SU-DHL-6 (cell line): Measurements from ENCODE around the gene DELE1.

Experiments used
- H2AFZ ChIP-seq: fragments of 200-600 bp; sonication (generic); 2 replicates; pipeline ENCODE4 v1.6.1; 2014; ENCODE audit warnings: low read depth, mild to moderate bottlenecking, moderate library complexity, mixed read lengths, antibody characterized with exemption, low read length; ENCODE audit not compliant: severe bottlenecking
- H3F3A ChIP-seq: fragments of 200-600 bp; shearing (Covaris generic); 2 replicates; pipeline ENCODE4 v1.6.0; 2016; ENCODE audit warnings: antibody characterized with exemption, mild to moderate bottlenecking; ENCODE audit not compliant: insufficient read depth
- H3K27ac ChIP-seq: fragments of 200-600 bp; sonication (generic); 2 replicates; pipeline ENCODE4 v1.5.1; 2016; ENCODE audit warnings: low read depth, mild to moderate bottlenecking, low read length, moderate library complexity, mixed read lengths
- H3K27me3 ChIP-seq: fragments of 200-600 bp; sonication (generic), shearing (Covaris generic); 2 replicates; pipeline ENCODE4 v1.6.0; 2014; ENCODE audit warnings: mild to moderate bottlenecking, low read length
- H3K36me3 ChIP-seq: fragments of 200-600 bp; sonication (generic); 2 replicates; pipeline ENCODE4 v1.6.1; 2014; ENCODE audit warnings: mild to moderate bottlenecking, low read length, mixed read lengths
- H3K4me2 ChIP-seq: fragments of 300-600, 200-600 bp; shearing (Covaris generic), sonication (generic); 2 replicates; pipeline ENCODE4 v1.6.0; 2014; ENCODE audit warnings: low read length, low read depth, mild to moderate bottlenecking; ENCODE audit not compliant: poor library complexity, severe bottlenecking
- H3K4me3 ChIP-seq: fragments of 200-600 bp; sonication (generic); 2 replicates; pipeline ENCODE4 v1.5.1; 2014; ENCODE audit warnings: antibody characterized with exemption, low read length, mild to moderate bottlenecking, mixed read lengths; ENCODE audit not compliant: insufficient read depth, poor library complexity, severe bottlenecking
- H3K79me2 ChIP-seq: fragments of 200-600 bp; sonication (generic); 2 replicates; pipeline ENCODE4 v1.6.1; 2014; ENCODE audit warnings: mild to moderate bottlenecking, low read length, moderate library complexity; ENCODE audit not compliant: insufficient read depth
- H3K9ac ChIP-seq: fragments of 200-600 bp; sonication (generic); 2 replicates; pipeline ENCODE4 v1.7.0; 2014; ENCODE audit warnings: mild to moderate bottlenecking, low read length
- H3K9me2 ChIP-seq: fragments of 200-600 bp; sonication (generic); replicated peaks from 2 replicates; pipeline ENCODE4 v1.6.1; 2014; ENCODE audit warnings: low read length; ENCODE audit not compliant: insufficient read depth
- H3K9me3 ChIP-seq: fragments of 200-600 bp; sonication (generic); 2 replicates; pipeline ENCODE4 v1.6.1; 2014; ENCODE audit warnings: low read length, mixed read lengths; ENCODE audit not compliant: insufficient read depth
- H4K20me1 ChIP-seq: fragments of 200-600 bp; sonication (generic); 2 replicates; pipeline ENCODE4 v1.6.1; 2014; ENCODE audit warnings: low read depth, mild to moderate bottlenecking, antibody characterized with exemption, low read length, moderate library complexity, mixed read lengths
- EZH2phosphoT487 ChIP-seq: fragments of 200-600 bp; sonication (generic), shearing (Covaris generic); conservative IDR thresholded peaks from 2 replicates; pipeline ENCODE4 v1.6.1; 2018; ENCODE audit warnings: mild to moderate bottlenecking, antibody characterized with exemption, low read length, moderate library complexity, mixed read lengths
- TF ChIP-seq, protein P1 (sequence below): fragments of 200-600 bp; sonication (generic); IDR thresholded peaks from one replicate; pipeline ENCODE4 v1.5.1; 2017; ENCODE audit warnings: antibody characterized with exemption, mild to moderate bottlenecking, low read length, moderate library complexity; ENCODE audit not compliant: insufficient read depth, poor library complexity, severe bottlenecking

Gene DELE1

DNA sequence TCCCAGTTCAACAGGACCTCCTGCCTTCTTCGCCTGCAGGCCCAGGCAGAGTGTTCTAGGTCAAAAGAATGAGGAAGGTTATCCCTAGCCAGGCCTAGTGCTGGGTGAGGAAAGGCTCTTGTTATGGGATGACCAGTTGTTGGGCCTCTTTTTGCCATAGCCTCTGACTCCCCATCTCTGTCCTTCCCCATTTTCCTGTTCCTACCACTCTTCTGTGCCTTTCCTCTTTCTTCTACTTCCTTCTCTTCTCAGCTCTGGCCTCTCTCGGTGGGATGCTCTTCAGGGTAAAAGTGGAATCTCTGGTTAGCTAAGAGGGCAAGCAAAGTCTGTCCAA lies 44.3 kb upstream of the DELE1 start:
- H3K27me3 ChIP-seq: no peaks in the 10 kb centered on the region
- H3K4me3 ChIP-seq: no peak overlapping the region
- TF ChIP-seq, protein P1, sequence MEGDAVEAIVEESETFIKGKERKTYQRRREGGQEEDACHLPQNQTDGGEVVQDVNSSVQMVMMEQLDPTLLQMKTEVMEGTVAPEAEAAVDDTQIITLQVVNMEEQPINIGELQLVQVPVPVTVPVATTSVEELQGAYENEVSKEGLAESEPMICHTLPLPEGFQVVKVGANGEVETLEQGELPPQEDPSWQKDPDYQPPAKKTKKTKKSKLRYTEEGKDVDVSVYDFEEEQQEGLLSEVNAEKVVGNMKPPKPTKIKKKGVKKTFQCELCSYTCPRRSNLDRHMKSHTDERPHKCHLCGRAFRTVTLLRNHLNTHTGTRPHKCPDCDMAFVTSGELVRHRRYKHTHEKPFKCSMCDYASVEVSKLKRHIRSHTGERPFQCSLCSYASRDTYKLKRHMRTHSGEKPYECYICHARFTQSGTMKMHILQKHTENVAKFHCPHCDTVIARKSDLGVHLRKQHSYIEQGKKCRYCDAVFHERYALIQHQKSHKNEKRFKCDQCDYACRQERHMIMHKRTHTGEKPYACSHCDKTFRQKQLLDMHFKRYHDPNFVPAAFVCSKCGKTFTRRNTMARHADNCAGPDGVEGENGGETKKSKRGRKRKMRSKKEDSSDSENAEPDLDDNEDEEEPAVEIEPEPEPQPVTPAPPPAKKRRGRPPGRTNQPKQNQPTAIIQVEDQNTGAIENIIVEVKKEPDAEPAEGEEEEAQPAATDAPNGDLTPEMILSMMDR: no peak
- TF ChIP-seq EZH2phosphoT487: no peak
- no peaks in the 10 kb centered on the region for H3K9me3 ChIP-seq
- no peak overlapping the region for H3K9ac ChIP-seq
- H2AFZ ChIP-seq: no peak overlapping the region
- H3F3A ChIP-seq: no peaks in the 10 kb centered on the region
- H3K9me2 ChIP-seq: no peaks in the 10 kb centered on the region
- H3K4me2 ChIP-seq: no peak overlapping the region
- no peaks in the 10 kb centered on the region for H3K79me2 ChIP-seq
- no peak overlapping the region for H3K27ac ChIP-seq
- no peaks in the 10 kb centered on the region for H3K36me3 ChIP-seq
- H4K20me1 ChIP-seq: no peaks in the 10 kb centered on the region

DNA sequence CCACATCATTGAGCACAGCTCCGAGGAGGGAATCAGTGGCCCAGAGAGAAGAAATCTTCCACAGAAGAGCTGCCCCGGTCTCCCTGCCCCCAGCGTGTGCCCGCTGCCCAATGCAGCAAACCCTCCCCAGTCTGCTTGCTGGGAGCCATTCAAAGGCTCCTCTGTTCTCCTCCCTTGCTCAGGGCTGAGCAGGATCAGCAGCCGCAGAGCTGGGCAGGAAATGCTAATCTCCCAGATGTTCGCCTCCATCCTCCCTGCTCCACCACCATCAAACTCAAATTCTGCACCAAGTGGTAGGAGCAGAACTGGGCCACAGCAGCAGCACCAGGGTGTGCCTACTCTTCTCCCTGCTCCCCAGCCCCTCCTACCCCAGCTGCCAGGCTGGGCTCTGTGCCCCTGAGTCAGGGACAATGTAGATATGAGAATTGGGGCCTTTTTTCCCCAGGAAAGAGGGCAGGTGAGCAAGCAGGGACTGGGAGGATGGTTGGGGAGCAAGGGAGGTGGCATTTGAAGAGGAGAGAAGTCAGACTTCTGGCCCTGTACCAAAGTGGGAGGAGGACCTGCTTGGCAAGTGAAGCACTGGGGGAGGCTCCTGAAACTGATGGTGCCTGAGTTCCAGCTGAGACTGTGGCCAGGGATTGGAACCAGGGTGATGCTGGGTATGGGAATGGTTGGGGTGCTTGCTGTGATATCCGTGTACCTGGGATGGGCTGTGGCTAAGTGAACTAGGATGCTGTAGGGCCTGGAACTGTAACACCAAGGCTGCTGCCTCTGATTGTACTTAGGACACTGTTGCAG lies 43.5 kb upstream of the DELE1 start:
- H3K9me2 ChIP-seq: no peaks in the 10 kb centered on the region
- H3K79me2 ChIP-seq: no peaks in the 10 kb centered on the region
- H3K9me3 ChIP-seq: no peaks in the 10 kb centered on the region
- no peak overlapping the region for H2AFZ ChIP-seq
- no peak overlapping the region for H3K27ac ChIP-seq
- no peak overlapping the region for H3K4me2 ChIP-seq
- TF ChIP-seq EZH2phosphoT487: no peak
- TF ChIP-seq, protein P1: no peak
- no peaks in the 10 kb centered on the region for H3K36me3 ChIP-seq
- H4K20me1 ChIP-seq: no peaks in the 10 kb centered on the region
- H3F3A ChIP-seq: no peaks in the 10 kb centered on the region
- no peaks in the 10 kb centered on the region for H3K27me3 ChIP-seq
- no peak overlapping the region for H3K4me3 ChIP-seq
- H3K9ac ChIP-seq: no peak overlapping the region

DNA sequence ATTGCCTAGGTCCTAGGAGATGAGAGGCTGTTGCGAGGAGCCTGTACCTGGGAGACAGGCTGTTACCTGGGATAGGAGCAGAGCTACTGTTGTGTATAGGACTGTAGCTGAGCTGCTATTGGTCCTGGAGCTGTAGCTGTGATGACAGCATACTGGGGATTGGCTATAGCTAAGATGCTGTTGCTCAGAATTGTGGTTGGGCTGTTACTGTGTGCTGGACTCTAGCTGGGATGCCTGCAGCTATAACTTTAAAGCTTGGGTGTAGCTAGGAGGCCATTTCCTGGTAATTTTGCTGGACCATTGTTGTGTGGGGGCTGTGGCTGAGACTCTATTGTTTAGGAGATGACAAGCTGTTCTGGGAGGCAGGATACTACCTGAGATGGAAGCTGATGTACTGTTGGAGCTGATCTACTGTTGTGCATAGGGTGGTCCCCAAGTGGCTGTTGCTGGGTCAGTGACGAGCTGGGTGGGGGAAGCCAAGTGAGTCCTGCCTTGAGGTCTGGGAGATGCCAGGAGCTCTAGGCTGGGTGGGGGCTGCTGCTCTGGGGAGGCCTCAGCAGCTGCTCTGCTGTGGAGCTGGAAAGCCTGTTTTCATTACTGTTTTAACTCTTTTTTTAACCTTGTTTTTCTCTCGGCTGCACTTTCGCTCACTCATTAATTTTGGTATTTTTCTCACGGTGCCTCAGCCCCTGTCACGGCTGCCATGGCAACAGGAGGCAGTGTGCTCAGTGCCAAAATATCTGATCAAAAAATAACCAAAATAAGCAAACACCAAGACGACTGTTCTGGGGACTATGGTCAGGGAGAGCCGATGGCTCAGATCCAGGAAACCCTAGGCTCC lies 42.5 kb upstream of the DELE1 start:
- H3K79me2 ChIP-seq: no peaks in the 10 kb centered on the region
- no peaks in the 10 kb centered on the region for H3K9me2 ChIP-seq
- H4K20me1 ChIP-seq: no peaks in the 10 kb centered on the region
- H3K36me3 ChIP-seq: no peaks in the 10 kb centered on the region
- no peak overlapping the region for H3K9ac ChIP-seq
- TF ChIP-seq, protein P1: no peak
- no peak for TF ChIP-seq EZH2phosphoT487
- H3K9me3 ChIP-seq: no peaks in the 10 kb centered on the region
- no peak overlapping the region for H3K4me2 ChIP-seq
- no peaks in the 10 kb centered on the region for H3K27me3 ChIP-seq
- no peaks in the 10 kb centered on the region for H3F3A ChIP-seq
- no peak overlapping the region for H3K4me3 ChIP-seq
- H3K27ac ChIP-seq: no peak overlapping the region
- no peak overlapping the region for H2AFZ ChIP-seq
